Measurements from ENCODE around the gene PPME1. TPM values are rescaled to one million over a fixed set of nuclear protein-coding genes. Genes with fewer than 3 reads are reported as not detected.

Gene PPME1
- polyA plus RNA-seq, 4 donors = 36.8 to 41.4 (median 39.6) TPM

DNA sequence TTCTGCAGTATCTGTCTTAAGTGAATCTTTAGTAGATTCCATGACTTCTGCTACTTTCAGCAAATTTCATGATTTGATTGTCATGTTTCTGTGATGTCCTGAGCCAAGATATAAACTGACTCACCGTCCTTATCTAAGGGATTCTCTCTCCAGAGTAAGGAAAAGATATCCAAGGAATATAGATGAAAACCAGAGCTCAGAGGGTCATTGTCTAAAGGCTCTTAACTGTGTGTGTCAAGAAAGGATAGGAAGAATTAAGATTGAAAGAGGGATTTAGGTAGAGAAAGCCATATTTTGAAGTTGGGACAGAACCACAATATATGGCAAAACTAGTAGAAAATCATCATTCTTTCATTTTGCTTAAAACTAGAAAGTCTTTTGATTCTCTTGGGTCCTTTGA, 50.7 kb downstream of the PPME1 start:
- no peak for DNase-seq (ENCODE audit: low read depth in 4 of 4, low spot score in 3 of 4)

DNA sequence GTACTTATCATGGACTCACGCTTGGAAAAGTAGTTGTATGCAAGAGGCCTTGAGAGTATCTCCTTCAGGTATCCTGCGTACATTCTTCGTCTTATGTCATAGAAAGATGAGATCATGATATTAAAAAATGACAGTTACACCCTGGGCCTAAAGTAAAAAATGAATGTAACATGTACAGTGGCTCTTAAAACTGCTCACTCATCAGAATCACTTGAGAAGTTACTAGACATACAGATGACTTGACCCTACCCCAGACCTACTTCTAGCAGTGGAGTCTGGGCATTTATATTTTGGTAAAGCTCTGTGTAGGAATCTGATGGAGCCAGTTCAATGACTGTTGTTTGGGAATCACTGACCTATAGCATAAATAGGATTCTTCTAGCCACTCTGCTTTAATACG, 54.5 kb downstream of the PPME1 start:
- no peak for DNase-seq (ENCODE audit: low read depth in 4 of 4, low spot score in 3 of 4)

DNA sequence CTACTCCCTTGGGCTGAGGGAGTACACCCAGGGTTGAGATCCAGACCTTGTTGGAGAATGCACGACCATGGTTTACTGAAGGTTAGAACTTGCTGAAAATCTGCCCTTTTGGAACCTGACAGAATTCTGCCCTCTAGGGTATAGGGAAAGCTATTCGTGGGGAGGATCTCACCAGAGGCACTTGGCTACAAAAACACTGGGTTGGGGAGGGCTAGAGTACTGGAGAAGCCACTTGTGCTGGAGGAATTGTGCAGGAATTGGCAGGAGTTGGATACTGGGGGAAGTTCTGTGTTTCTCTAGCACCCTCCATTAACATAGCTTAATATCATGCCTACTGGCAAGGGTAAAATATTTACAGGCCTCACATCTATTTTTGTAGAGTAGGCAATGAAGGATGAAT, 55.8 kb downstream of the PPME1 start:
- DNase-seq (ENCODE audit: low read depth in 4 of 4, low spot score in 3 of 4) = no peak

DNA sequence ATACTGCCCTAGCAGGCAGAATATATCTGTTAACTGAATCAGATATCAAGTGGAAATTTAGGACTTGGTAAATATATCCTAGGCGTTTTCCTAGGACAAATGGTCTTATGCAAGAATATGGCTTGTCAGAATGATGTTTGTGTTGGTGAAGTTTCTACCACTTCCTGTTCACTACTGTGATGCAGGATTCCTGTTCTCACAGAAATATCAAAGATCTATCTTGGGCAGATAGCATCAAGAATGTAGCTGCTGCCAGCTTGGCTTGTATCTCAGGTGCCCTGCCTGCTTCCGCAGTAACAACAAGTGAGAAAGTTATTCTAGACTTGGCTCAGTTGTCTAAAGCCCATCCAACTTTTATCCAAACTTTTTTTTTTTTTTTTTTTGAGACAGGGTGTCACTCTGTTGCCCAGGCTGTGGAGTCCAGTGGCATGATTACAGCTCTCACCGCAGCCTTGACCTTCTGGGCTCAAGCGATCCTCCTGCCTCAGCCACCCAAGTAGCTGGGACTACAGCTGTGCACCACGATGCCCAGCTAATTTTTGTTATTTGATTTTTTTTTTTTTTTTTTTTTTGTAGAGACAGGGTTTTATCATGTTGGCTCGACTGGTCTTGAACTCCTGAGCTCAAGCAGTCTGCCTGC, 61.3 kb downstream of the PPME1 start:
- DNase-seq (ENCODE audit: low read depth in 4 of 4, low spot score in 3 of 4) = no peak

DNA sequence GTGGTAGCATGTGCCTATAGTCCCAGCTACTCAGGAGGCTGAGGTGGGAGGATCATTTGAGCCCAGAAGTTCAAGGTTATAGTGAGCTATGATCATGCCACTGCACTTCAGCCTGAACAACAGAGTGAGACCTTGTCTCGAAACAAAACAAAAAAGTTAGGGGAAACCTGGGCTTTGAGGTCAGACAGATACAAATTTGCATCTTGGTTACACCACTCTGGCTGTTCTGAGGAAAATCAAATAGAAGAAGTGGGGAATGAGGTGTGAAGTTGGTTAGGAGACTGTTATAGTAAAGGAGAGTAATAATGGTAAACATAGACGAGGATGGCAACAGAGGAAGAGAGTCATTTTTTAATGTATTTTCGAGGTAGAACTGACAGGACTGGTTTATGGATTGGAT, 62.6 kb downstream of the PPME1 start:
- DNase-seq (ENCODE audit: low read depth in 4 of 4, low spot score in 3 of 4) = no peak

DNA sequence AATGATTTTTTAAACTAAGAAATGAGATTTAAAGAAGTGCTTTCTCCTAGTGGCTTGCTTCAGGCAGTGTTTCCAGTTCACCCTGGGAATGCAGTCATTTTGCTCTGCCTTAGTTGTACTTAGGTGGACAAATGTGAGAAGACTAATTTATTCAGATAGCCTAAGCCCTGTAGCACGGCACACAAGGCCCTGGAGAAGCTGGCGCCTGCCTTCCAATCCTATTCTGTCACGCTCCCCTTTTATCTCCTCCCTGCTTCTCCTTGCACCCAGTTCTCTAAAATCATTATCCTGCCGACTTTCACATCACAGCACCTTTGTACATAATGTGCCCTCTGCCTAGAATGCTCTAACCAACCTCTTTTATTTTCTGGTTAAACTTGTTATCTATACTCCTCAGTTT, 64.0 kb downstream of the PPME1 start:
- DNase-seq (ENCODE audit: low read depth in 4 of 4, low spot score in 3 of 4) = no peak

DNA sequence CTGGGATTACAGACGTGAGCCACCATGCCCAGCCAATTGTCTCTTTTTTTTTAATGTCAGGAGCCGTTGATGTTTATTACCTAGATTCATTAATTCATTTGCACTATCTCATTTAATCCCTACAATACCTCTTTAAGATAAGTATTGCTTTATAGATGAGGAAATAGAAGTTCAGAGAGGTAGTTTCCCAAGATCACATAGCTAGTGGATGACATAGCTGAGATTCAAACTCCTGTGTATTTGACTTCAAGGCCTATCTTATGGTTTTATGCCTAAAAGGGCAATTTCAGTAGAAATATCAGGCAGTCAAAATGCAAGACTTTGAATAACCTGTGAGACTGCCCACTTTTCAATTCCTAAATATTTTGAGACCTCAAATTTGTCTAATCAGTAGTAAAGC, 66.5 kb downstream of the PPME1 start:
- DNase-seq (ENCODE audit: low read depth in 4 of 4, low spot score in 3 of 4) = no peak

DNA sequence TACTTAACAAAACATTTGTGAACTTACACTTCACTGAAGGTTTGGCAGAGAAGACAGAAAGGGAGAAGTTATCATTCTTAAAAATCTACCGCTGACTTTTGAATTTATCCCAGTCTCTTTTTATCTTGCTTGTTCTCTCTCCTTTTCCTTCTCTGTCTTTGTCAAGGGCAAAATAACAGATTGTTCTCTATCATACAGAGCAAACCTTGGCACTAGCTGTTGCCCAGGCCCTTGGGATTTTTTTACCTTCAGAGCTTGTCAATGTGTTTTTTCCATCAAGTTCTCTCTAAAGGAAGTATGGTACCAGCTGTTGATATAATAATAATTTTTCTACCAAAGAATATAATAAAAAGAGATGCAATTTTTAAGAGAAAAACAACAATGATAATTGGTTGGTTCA, 67.2 kb downstream of the PPME1 start:
- no peak for DNase-seq (ENCODE audit: low read depth in 4 of 4, low spot score in 3 of 4)

DNA sequence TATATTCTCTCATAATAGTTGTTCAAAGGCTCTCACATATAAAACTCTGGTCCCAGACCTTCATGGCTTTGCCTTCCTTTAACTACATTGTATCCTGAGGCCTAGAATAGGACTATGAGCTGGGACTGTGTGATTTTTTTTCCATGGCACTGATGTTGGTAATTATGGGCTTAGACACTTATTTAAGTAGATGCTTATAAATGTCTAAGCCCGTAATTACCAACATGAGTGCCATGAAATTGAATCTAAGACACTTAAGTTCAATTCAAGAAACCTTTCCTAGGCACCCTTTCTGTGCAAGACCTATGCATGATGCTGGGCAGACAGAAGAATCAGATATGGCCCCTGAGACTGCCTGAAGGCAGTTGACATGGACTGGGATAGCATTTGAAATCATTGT, 77.4 kb downstream of the PPME1 start:
- DNase-seq (ENCODE audit: low read depth in 4 of 4, low spot score in 3 of 4) = no peak

DNA sequence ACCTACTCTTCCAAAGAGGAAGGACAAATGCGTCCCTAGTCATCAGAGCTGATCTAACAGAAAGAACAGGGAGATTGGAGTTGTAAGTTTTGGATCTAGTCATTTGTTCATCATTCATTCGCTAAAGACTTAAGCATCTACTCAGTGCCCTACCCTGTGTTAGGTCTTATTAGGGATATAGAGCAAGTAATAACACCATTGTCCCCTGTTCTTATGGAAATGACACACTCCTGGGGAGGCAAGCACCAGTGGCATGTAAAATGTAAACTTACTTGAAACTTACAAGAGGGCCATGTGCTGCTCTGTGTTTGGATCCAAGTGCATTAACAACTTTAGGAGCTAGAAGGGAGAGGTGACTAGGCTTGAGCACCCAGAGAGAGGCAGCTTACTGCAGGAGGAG, 78.4 kb downstream of the PPME1 start:
- no peak for DNase-seq (ENCODE audit: low read depth in 4 of 4, low spot score in 3 of 4)

DNA sequence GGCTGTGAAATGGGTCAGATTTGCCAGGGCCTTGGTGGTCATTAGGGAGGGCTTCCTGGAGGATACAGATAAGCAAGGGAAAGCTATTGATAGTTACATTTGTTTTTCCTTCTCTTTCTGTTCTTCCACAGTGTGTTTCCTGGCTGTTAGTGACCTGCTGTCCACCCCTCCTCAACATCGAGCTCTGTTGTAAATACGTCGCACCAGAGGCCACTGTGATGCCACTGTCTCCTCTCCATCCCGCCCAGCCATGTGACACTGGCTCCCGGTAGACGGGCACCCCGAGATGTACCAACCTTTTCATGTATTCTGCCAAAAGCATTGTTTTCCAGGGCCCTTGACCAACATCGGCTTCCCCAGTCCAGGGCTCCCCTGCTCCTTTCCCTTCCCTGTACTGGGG, 82.3 kb downstream of the PPME1 start:
- no peak for DNase-seq (ENCODE audit: low read depth in 4 of 4, low spot score in 3 of 4)

DNA sequence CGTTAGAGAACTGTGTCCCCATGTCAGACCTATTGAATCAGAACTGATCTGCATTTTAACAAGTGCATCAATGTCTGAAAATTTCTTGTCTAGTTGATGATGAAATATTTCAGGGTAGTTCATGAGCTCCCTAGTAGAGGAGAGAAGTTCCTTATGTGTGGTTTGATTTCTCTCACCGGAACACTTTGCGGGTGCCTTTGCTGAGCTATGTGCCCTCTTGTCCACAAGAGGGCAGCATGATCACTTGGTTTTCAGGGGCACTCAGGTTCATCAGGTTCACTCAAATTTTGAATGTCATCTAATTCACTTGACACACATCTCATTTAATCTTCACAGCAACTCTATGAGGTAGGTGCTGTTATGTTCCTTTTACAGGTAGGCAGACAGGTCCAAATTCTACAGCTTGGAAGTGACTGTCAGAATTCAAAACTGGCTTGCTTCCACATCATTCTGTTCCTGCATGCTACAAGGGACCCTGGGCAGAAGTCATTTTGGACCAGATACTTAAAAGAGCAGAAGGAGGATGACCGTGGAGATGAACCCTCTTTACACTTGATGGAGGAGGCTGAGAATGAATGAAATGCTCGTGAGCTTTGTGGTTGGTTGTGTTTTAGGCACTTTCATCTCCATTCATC, 84.8 kb downstream of the PPME1 start:
- peak; percentile 22 to 45 (median 37) for DNase-seq (ENCODE audit: low read depth in 4 of 4, low spot score in 3 of 4)

DNA sequence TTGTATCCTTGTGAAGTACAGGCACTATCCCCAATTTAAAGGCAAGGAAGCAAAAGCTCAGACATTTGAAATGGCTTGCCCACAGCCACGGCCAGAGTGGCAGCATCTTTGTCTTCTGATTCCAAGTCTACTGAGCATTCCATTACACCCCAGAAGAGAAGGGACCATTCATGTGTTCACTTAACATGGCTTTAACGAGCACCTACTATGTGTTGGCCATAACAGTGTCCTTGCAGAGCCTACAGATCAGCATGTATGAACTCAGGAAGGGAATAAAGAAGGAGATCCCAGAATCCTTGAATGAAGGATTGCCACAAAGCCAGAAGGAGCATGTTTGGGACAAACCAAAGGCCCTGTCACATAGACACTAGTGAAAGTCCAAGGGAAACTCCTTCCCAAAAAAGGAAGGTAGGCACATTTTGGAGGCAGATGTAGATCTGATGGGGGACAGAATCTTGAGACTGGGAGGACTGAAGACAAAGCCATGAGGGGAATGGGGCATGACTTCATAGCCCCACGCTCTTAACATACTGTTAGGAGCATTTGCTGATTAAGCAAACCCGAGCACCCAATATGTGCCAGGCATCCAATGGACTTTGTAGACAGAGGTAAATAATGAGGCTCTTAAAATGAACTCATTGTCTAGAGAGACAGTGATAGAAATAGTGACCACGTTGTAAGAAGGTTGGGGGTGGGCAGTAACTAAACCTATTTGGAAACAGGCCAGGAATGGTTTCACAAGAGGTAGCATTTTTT, 85.5 kb downstream of the PPME1 start:
- DNase-seq (ENCODE audit: low read depth in 4 of 4, low spot score in 3 of 4) = no peak

DNA sequence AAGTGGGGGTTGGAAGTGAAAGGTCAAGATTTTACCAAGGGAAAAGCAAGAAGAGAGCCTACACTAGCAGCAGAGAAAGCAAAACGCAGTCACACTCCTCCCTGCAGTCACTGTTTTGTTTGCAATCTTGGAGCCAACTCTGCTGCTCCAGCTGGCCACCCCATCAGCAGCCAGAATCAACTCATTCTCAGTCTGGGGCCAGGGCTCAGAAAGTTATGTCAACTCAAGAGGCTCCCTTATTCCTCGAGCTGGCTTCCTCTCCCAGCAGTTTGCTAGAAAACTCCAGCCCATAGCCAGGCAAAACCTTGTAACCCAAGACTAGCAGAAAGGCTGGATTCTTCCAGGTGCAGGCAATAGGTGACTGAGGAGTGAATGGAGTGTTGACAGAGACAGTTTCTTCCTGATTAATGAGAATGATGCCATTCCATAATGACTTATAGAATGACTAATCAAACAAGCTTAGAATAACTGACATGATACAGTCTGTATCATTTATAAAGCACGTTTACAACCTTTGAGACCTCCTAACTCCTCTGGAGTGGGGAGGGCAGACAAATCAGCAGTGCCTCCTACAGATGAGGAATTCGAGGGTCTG, 87.0 kb downstream of the PPME1 start:
- peak in 3 of 4 donors; percentile 22 to 33 (median 30) for DNase-seq (ENCODE audit: low read depth in 4 of 4, low spot score in 3 of 4)

DNA sequence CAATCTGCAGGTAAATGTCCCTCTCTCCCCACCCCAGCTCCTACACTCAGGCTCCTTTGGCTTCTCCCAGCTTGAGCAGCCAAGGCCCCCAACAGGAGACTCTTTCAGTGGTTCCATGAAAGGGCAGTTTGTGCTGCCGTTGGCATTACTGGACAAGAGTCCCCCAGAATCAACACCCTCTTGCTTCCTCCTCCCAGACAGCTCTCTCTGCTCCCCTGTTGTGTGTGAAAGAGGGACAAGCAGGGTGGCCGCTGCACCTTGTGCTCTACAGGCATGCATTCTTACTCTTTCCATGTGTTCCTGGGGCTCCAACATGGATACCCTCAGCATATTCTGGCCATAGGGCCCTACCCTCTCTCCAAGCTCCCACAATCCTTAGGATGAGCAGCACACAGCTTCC, 91.6 kb downstream of the PPME1 start:
- no peak for DNase-seq (ENCODE audit: low read depth in 4 of 4, low spot score in 3 of 4)

DNA sequence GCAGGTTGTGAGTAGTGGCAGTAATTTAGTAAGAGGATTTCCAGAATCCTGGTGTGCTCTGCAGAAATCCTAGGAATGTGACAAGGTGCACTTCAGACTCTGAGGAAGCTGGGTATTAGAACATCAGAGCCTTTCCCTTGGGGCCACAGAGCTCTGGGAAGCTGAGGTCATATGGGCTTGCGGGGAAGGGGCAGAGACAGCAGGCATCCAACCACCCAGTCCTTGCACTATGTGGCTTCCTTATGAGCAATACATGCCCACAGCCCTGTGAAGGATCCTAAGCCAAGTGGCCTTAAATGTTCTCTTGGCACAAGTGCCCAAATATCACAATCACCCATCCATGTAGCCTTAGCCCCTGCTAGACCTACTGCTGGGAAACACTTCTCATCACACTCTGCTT, 94.2 kb downstream of the PPME1 start:
- DNase-seq (ENCODE audit: low read depth in 4 of 4, low spot score in 3 of 4) = no peak

DNA sequence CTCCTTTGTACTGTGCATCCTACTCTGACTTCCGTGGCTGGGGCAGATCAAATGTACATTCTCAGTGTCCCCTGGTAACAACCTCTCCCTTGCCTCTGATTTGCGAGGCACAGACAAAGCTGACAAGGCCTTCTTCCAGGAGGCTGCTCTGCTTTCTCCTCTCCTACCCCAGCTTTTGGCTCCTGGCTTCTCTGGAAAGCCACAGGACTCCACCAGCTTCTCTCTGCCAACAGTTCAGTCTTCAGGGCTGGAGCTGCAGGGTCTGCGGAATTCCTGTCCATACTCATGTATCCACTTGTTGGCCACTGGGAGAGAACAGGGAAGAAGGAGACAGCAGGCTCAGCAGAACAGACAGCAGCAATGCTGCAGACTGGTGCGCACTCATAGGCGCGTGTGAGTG, 95.9 kb downstream of the PPME1 start:
- DNase-seq (ENCODE audit: low read depth in 4 of 4, low spot score in 3 of 4) = no peak

DNA sequence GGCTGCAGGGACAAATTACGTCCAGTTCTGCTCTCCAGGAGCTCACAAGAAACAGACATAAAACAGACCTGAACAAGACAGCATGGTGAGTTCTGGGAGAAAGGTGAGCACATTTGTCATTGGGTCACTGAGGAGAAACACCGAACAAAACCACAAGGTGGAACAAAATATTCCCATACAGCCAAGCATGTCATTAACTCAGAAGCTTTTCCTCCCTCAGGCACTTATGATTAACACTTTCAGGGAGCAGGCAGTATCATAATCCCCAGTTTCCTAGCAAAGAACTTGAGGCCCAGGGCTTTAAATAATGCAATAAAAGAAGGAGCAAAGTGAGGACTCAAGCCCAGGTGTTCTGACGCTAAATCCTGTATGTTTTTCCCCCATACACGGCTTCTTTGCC, 97.4 kb downstream of the PPME1 start:
- no peak for DNase-seq (ENCODE audit: low read depth in 4 of 4, low spot score in 3 of 4)

DNA sequence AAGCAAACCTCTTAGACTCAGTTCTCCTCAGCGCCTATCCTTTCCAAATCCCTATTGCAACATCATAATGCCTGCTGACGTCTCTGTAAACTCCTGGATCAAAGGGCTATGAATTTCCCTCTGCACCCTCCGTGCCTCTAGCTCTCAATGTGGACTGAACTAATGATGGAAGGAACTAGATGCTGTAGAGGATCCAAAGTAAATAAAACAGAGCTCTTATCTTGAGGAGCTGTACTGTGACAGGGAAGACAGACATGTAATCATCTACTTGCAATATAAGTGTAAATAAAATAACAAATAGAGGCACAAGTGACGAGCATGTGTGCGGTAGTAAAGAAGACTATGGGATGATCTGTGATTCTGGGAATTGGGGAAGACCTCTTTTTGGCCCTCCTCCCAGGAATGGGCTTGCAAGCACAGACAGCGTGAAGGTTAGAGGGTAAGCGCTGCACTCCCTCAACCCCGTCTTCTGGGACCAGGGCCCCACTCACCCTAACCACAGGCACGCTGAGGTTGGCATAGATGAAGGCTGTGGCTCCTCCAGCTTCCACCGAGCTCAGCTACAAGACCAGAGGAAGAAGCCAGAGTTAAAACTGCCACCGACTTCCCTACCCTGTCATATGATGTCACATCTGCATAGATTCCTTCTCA, 98.2 kb downstream of the PPME1 start:
- DNase-seq (ENCODE audit: low read depth in 4 of 4, low spot score in 3 of 4) = no peak

DNA sequence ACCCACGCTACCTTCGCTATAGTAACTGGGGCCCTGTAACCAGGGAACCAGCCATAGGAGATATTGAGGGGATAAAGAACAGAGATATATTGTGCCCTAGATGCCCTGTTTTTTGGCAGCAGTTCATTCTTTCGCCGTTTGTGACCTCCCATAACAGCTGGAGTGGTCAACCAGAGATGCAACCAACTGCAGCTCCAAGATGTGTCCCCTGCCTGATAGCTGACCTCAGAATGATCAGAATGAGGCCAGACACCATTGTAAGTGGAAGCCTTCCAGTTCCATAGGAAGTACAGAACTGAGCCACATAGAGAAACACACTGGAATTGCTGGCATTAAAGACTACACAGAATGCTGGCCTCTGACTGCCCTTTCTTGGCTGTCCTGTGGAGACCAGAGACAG, 101.2 kb downstream of the PPME1 start:
- no peak for DNase-seq (ENCODE audit: low read depth in 4 of 4, low spot score in 3 of 4)

DNA sequence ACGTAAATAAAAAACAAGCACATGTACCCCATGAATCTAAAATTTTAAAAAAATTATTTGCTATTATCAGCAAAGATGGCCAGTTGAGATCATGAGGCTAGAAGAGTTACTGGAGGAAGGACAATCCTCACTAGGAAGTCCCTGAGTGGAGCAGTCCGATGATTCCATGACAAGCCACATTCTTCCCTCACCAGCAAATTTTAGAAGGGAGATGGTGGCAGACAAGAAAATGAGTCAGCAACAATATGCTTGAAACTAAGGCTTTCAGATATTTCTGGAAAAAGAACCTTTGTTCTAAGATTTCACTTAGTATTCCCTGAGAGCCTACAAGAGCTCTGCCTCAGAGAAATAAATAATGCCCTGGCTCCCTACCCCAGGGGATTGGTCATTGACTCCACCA, 105.5 kb downstream of the PPME1 start:
- DNase-seq (ENCODE audit: low read depth in 4 of 4, low spot score in 3 of 4) = no peak

All from right renal pelvis (tissue), 4 donors.